HG02840 (cell line): Measurements from ENCODE around the gene SERTAD3.
"Not testable (repeated sequence)": the region's sequence is repeated elsewhere in the genome, so short reads cannot be mapped to it uniquely, and the experiment has no call there.

Experiments
- ATAC-seq: cut with Tn5 transposase; IDR thresholded peaks from one replicate; pipeline ENCODE4 v1.9.1; 2021; ENCODE audit warnings: mild to moderate bottlenecking, moderate library complexity, moderate number of reproducible peaks; ENCODE audit not compliant: unreplicated experiment, low FRiP score

SERTAD3 gene

GRCh38 chr19:40412866-40413265 lies 31.3 kb downstream of the SERTAD3 start:
- no peak for ATAC-seq

GRCh38 chr19:40411958-40412499 lies 32.1 kb downstream of the SERTAD3 start:
- no peak for ATAC-seq

- ATAC-seq = no peak
Observed at GRCh38 chr19:40411125-40411842, 32.9 kb downstream of the SERTAD3 start.

- ATAC-seq = no peak
Observed at GRCh38 chr19:40410030-40410389, 34.1 kb downstream of the SERTAD3 start.

GRCh38 chr19:40408598-40408925 lies 35.6 kb downstream of the SERTAD3 start:
- ATAC-seq = not testable (repeated sequence)

GRCh38 chr19:40407714-40408597 lies 36.2 kb downstream of the SERTAD3 start:
- ATAC-seq = no peak

- ATAC-seq = peak; percentile 55
Observed at GRCh38 chr19:40403262-40403984, 40.7 kb downstream of the SERTAD3 start.

GRCh38 chr19:40400559-40400958 lies 43.6 kb downstream of the SERTAD3 start:
- no peak for ATAC-seq

- no peak for ATAC-seq
Observed at GRCh38 chr19:40398417-40399131, 45.6 kb downstream of the SERTAD3 start.

GRCh38 chr19:40397568-40397906 lies 46.6 kb downstream of the SERTAD3 start:
- ATAC-seq = no peak

GRCh38 chr19:40396886-40397567 lies 47.1 kb downstream of the SERTAD3 start:
- ATAC-seq = no peak

- ATAC-seq = no peak
Observed at GRCh38 chr19:40395956-40396355, 48.2 kb downstream of the SERTAD3 start.

GRCh38 chr19:40394816-40395210 lies 49.3 kb downstream of the SERTAD3 start:
- ATAC-seq = no peak

GRCh38 chr19:40393894-40394815 lies 50.0 kb downstream of the SERTAD3 start:
- ATAC-seq = no peak

- no peak for ATAC-seq
Observed at GRCh38 chr19:40392894-40393517, 51.1 kb downstream of the SERTAD3 start.

GRCh38 chr19:40392123-40392522 lies 52.0 kb downstream of the SERTAD3 start:
- ATAC-seq = no peak
